GM18909 (cell line): ENCODE results near the gene SH3GL3.

Source experiments
- ATAC-seq: cut with Tn5 transposase; IDR thresholded peaks from one replicate; pipeline ENCODE4 v1.9.1; 2021; ENCODE audit warnings: mild to moderate bottlenecking; ENCODE audit not compliant: unreplicated experiment, poor library complexity

The SH3GL3 gene

DNA sequence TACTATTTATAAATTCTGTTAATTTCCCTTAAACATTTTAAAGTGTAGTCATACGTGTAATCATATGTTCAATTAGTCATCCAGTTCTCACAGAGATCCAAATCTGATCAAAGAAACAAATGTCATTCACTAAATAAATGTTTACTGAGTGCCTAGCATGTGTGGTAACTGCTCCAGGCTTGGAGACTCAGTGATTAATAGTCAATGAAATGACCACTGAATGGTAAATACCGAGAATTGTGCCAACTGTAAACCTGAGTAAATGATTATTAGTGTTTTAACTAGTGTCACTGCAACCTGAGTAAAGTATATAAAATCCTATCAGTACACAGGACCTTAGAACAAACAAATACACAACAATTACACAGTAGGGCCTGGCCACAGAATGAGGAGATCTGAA lies 52.3 kb downstream of the SH3GL3 start:
- ATAC-seq, result no peak

DNA sequence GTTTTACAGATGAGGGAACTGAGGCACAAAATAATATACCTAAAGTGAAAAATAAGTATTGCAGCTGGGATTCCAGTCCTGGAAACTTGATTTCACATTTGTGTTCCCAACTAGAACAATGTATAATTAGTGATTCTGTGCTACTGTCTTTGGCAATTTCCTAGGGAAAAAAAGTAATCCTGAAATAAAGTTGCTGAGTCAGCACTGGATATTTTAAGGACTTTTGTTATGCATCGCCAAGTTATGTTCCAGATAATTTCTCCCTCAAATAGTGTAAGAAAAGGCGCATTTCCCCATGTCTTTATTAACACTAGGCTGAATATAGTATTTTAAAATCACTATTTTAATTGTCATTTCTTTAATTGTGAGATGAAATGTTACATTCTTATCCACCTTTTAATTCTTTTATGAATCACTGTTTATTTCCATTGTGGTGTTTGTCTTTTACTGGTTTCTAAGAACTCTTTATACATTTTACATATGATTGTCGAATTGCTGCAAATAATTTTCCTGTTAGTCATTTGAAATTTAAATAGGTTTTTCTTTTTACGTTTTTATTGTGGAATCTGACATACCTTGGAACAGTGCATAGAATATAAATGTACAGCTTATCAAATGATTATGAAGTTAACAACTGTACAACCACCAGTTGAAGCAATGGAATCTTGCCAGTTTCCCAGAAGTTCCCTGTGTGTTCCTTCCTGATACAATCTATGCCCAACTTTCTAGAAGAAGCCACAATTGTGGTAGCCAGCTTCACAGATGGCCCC lies 56.6 kb downstream of the SH3GL3 start:
- no peak for ATAC-seq

DNA sequence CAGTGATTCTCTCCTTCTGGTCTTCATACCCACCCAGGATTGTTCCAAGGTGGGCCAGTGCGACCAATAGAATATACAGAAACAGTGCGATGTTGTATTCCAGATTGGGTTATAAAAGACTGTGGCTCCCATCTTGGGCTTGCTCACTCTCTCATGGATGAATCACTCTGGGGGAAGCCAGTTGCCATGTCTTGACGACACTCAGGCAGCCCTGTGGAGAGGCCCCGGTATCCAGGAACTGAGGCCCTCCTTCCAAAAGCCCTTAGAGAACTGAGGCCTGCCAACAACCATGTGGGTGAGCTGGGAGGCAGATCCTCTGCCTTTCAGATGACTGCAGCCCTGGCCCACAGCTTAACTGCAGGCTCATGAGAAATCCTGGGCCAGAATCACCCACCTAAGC lies 57.2 kb downstream of the SH3GL3 start:
- no peak for ATAC-seq

GRCh38 chr15:83510001-83510400 lies 62.9 kb downstream of the SH3GL3 start:
- no peak for ATAC-seq

DNA sequence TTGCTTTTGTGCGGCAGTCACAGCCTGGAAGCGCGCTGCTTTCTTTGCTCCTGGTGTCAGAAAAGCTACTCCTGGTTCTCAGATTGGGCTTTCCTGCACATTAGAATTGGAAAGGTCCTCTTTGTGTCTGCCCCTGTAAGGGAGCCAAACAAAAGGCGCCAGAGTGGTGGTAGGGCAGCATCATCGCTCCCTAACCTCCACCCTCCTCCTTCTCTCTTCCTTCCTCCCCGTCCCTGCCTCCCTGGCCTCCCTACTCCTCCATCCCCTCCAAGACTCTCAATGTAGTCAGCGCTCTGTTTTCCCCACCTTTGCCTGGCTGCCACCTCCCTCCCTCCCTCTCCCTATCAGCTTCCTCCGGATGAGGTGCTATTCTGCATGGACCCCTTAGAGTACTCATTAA lies 65.3 kb downstream of the SH3GL3 start:
- ATAC-seq, result no peak

DNA sequence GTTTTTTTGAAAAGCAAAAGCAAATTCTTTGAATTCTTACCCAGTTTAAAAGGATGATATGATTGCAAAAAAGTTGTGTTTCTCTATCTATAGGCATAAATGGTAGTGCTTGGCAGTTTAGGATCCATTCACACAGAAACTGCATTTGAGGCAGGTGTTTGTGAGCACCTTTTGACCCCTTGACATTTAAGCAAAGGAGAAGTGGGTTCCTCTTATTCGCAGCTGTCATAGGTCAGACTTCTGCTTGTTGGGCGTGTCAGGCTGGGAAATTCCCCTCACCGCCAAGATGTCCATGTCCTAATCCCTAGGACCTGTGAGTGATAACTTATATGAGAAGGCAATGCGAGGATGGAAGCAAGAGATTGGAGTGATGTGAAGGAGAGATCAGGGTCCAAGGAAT lies 67.4 kb downstream of the SH3GL3 start:
- ATAC-seq, result no peak

- ATAC-seq, result no peak
Measured at GRCh38 chr15:83515164-83515563, 68.0 kb downstream of the SH3GL3 start.

GRCh38 chr15:83516935-83517334 lies 69.8 kb downstream of the SH3GL3 start:
- ATAC-seq, result no peak

DNA sequence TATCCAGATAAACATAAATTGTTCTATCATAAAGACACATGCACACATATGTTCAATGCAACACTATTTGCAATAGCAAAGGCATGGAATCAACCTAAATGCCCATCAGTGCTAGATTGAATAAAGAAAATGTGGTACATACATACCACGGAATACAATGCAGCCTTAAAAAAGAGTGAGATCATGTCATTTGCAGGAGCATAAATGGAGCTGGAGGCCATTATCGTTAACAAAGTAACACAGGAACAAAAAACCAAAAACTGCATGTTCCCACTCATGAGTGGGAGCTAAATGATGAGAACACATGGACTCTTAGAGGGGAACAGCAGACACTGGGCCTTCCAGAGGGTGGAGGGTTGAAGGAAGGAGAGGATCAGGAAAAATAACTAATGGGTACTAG lies 79.2 kb downstream of the SH3GL3 start:
- no peak for ATAC-seq

DNA sequence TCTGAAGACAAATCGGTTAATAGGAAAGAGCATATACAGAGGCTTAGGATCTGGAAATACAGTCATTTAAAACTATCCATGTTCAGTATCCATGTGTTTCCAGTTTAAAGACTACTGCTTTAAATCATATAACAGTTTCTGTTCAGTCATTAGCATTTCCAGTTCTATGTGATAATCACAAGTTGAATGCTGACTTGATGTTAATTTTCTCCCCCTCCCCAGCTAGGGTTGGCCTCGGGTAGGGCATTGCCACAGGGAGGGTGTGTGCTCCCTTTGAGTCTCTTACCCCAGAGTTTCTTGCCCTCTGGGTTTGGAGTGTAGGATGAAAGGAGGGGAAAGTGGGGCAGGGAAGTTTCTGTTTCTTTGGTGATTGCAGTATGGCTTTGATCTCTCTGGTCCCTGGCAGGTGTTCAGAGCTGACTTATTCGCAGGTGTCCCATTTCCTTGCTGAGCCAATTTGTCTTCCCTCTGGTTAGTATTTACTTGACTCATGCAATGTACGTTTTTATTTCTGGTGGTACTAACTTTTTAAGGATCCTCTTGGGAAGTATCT lies 86.3 kb downstream of the SH3GL3 start:
- ATAC-seq, result no peak

- ATAC-seq, result no peak
Measured at GRCh38 chr15:83537606-83538005, 90.5 kb downstream of the SH3GL3 start.

DNA sequence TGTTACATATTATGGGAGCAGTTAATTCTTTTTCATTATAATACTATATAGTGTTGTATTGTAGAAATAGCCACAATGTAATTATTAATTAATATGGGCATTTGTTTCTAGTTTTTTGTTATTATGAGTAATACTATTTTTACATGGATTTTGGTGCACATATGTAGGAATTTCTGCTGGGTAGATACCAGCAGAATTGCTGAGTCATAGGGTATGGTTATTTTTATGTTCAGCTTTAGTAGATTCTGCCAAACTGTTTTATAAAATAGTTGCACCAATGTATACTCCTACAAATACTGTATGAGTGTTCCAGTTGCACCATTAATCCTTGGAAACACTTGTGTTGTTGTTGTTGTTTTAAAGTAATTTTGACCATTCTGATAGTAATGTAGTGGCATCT lies 91.5 kb downstream of the SH3GL3 start:
- no peak for ATAC-seq

DNA sequence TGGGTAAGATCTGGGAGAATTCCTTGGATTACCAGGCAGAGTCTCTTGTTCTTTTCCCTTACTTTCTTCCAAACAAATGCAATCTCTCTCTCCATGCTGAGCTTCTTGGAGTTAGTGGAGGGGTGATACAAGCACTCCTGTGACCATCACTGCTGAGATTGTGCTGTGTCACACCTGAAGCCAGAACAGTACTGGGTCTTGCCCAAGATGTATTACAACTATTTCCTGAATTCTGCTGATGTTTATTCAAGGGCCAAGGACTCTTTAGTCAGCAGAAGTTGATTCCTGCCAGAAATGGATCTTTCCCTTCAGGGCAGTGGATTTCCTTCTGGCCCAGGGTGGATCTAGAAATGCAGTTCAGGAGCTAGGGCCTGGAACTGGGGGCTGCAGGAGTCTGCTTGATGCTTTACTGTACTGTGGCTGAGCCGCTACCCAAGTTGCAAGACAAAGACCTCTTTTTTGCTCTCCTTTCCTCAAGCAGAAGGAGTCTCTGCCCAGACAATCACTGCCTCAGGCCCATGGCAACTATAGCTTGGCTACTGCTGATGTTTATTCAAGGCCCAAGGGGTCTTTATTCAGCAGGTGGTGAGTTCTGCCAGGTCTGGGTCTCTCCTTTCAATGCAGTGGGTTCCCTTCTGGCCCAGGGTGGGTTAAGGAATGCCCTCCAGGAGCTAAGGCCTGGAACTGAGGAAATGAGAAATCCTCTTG lies 98.8 kb downstream of the SH3GL3 start:
- no peak for ATAC-seq

DNA sequence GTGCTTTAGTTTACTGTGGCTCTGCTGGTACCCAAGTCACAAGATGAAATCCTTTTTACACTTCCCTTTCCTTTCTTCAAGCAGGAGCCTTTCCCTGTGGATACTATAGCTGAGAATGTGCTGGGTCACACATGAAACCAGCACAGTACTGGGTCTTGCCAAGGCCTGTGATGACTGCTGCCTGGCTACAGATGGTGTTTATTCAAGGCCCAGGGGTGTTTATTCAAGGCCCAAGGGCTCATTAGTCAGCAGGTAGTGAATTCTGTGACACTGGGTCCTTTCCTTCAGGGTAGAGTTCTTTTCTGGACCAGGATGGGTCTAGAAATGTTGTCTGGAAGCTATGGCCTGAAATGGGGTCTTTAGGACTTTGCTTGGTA lies 99.4 kb downstream of the SH3GL3 start:
- ATAC-seq, result no peak

- ATAC-seq, result no peak
Measured at GRCh38 chr15:83547168-83547567, 100.0 kb downstream of the SH3GL3 start.

DNA sequence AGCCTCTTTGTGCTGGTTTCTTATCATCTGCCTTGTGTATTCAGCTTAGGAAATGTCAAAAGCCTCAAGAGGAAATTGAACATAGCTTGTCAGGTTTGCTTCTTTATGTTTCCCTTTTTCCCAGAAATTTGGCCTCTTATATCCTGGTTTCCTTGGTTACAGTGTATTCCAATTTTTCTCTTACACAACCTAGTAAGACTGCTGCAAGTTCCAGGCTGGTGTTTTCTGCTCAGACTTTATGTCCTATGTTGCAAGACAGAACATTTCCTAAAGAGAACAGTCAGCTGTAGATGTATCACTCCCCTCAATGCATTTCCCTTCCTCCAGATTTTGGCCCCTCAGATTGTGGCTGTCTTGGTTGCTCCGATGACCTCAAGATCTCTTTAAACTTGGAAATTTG lies 102.5 kb downstream of the SH3GL3 start:
- ATAC-seq, result no peak

DNA sequence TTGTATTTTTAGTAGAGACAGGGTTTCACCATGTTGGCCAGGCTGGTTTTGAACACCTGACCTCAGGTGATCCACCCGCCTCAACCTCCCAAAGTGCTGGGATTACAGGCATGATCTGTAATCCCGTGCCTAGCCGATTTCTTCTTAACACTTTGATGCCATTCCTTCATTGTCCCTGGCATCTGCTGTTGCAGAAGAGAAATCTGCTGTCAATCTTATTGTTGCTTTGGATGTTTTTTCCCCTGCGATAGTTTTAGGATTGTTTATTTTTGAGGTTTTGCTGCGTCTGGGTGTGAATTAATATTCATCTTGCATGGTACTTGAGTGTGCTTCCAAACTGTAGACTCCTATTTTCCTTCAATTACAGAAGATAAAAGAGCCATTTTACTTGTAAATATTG lies 107.4 kb downstream of the SH3GL3 start:
- no peak for ATAC-seq

DNA sequence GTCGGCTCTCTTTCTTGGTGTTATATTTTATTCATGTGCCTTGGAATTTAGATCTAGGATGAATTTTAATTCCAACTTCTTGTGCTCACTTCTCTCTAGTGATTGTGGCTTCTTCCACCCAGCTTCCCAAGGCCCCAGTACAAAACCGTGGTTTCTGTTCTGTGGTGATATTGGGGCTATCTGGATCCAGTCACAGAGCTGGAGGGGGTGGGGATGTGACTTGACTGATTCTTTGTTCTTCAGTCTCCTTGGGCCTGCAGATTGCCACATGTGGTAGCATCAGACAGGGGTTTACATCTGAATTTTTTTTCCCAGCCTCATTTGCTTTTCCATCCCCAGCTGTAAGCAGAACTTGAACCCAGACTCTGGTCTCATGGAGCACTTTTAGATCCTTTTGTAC lies 108.2 kb downstream of the SH3GL3 start:
- no peak for ATAC-seq

DNA sequence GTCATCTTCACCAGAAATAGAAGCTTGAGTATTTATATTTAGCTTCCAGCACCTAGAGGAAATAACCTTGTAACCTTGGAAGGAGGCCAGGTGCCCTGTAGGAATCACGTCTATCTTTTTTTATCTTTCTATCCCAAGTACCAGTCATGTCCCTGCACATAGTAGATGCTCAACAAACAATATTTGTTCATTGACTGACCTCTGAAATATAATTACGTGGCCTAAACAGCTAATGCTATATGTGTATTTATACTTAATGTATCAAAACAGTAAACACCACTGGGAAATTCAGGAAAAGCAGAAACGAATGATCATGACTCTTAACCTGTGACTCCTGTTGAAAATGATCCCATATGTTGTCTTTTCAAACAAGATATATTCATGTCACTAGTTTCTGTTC lies 108.9 kb downstream of the SH3GL3 start:
- no peak for ATAC-seq

GRCh38 chr15:83556754-83557153 lies 109.6 kb downstream of the SH3GL3 start:
- no peak for ATAC-seq

DNA sequence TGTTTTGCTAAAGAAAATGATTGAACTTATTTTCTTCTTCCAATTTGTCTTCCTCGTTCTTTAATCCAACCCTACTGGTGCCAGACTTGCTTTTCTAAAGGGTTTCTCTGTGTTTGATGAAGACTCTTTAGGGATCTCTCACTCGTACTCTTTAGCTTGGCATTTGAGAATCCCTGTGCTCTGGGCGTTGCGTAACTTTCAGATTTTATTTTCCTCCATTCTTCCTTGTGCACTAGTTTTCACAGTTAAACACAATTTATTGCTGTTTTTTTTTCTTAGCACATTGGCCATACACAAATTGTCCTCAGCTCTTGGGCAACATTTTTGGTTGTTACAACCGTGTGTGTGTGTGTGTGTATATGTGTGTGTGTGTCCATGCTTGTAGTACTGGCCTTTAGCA lies 111.0 kb downstream of the SH3GL3 start:
- ATAC-seq, result no peak
